Brain microvascular endothelial cell (primary cell): ENCODE data around the gene WSCD2.

Experiments
- DNase-seq: peaks from one replicate; pipeline ENCODE4 v3.0.0-alpha.2; 2020
- H3K27ac ChIP-seq: fragments of 250-450 bp; sonication (Bioruptor Pico); 2 replicates; pipeline ENCODE4 v1.5.1; 2020; ENCODE audit warnings: mild to moderate bottlenecking, moderate library complexity
- H3K27me3 ChIP-seq: fragments of 250-450 bp; sonication (Bioruptor Pico); replicated peaks from 2 replicates; pipeline ENCODE4 v1.5.1; 2020; ENCODE audit warnings: mild to moderate bottlenecking
- H3K36me3 ChIP-seq: fragments of 250-450 bp; sonication (Bioruptor Pico); replicated peaks from 2 replicates; pipeline ENCODE4 v1.5.1; 2020; ENCODE audit warnings: mild to moderate bottlenecking
- H3K4me3 ChIP-seq: 2 replicates; pipeline ENCODE4 v1.5.1; 2011; ENCODE audit warnings: low read depth, mild to moderate bottlenecking, control low read depth, low read length, moderate library complexity
- CTCF ChIP-seq: IDR thresholded peaks from 2 replicates; pipeline ENCODE4 v1.5.1; 2011; ENCODE audit warnings: low read depth, mild to moderate bottlenecking, moderate library complexity, low read length, control low read depth, inconsistent platforms; ENCODE audit errors: missing control alignments
- in situ Hi-C: cut with HindIII; loops from 2 replicates; pipeline ENCODE4 v1.10.0; 2017; ENCODE audit warnings: low sequenced_read_pairs, low pct_ligation_motif_present

The WSCD2 gene

GRCh38 chr12:108169708-108170107 lies 40.6 kb downstream of the WSCD2 start:
- H3K4me3 ChIP-seq, result no peak overlapping the region
- in situ Hi-C loops, result no loop called here
- no peaks in the 10 kb centered on the region for H3K36me3 ChIP-seq
- H3K27ac ChIP-seq, result no peak overlapping the region
- TF ChIP-seq CTCF, result no peak
- H3K27me3 ChIP-seq, result no peaks in the 10 kb centered on the region
- no peak for DNase-seq

- Histone ChIP-seq H3K36me3 (no peaks in the 10 kb centered on the region), H3K27ac (no peak overlapping the region), H3K4me3 (no peak overlapping the region), H3K27me3 (no peaks in the 10 kb centered on the region)
- DNase-seq, result no peak
- no peak for TF ChIP-seq CTCF
- in situ Hi-C loops, result no loop called here
These were observed 41.1 kb downstream of the WSCD2 start for GRCh38 chr12:108170164-108170563.

- H3K27ac ChIP-seq, result no peak overlapping the region
- H3K36me3 ChIP-seq, result no peaks in the 10 kb centered on the region
- DNase-seq, result no peak
- in situ Hi-C loops, result no loop called here
- no peaks in the 10 kb centered on the region for H3K27me3 ChIP-seq
- H3K4me3 ChIP-seq, result no peak overlapping the region
- TF ChIP-seq CTCF, result no peak
These were observed 42.9 kb downstream of the WSCD2 start for GRCh38 chr12:108172033-108172432.

GRCh38 chr12:108173160-108173559 lies 44.1 kb downstream of the WSCD2 start:
- Histone ChIP-seq H3K4me3 (no peak overlapping the region), H3K36me3 (no peaks in the 10 kb centered on the region), H3K27ac (no peak overlapping the region), H3K27me3 (no peaks in the 10 kb centered on the region)
- in situ Hi-C loops, result no loop called here
- TF ChIP-seq CTCF, result no peak
- no peak for DNase-seq

- Histone ChIP-seq H3K27ac (no peak overlapping the region), H3K4me3 (no peak overlapping the region), H3K27me3 (no peaks in the 10 kb centered on the region), H3K36me3 (no peaks in the 10 kb centered on the region)
- no peak for TF ChIP-seq CTCF
- DNase-seq, result no peak
- in situ Hi-C loops, result no loop called here
These were observed 44.8 kb downstream of the WSCD2 start for GRCh38 chr12:108173892-108174291.

- H3K27ac ChIP-seq, result no peak overlapping the region
- in situ Hi-C loops, result no loop called here
- H3K27me3 ChIP-seq, result no peaks in the 10 kb centered on the region
- no peaks in the 10 kb centered on the region for H3K36me3 ChIP-seq
- no peak for DNase-seq
- H3K4me3 ChIP-seq, result no peak overlapping the region
- no peak for TF ChIP-seq CTCF
These were observed 45.6 kb downstream of the WSCD2 start for GRCh38 chr12:108174641-108175040.
